ENCODE measurements around the gene NPY1R.

The NPY1R gene

GRCh38 chr4:163332526-163333406 is at the start of gene NPY1R:
TSS of gene NPY1R (minus strand) at chr4:163332596. CDS start at chr4:163326554, 6,042 bp downstream.
- Histone ChIP-seq H3K27me3 (ENCODE audit: control insufficient read depth, insufficient read depth, low read length) (peaks cover 21% of the 10 kb centered on the region), H3K4me3 (ENCODE audit: low read length) (peak within 1 kb of the TSS; percentile 89), H3K36me3 (ENCODE audit: control insufficient read depth, low read depth, low read length) (no peaks in the 10 kb centered on the region), H3K4me1 (ENCODE audit: control insufficient read depth, low read depth, low read length) (peaks cover 8% of the 10 kb centered on the region), H3K9ac (ENCODE audit: low read length) (peak within 1 kb of the TSS; percentile 64), H3K9me3 (ENCODE audit: control insufficient read depth, low read depth, low read length) (no peaks in the 10 kb centered on the region), H3K27ac (ENCODE audit: low read length) (no peak within 1 kb of the TSS)

- Histone ChIP-seq H3K27ac (ENCODE audit: low read length) (no peak overlapping the region), H3K9me3 (ENCODE audit: control insufficient read depth, low read depth, low read length) (no peaks in the 10 kb centered on the region), H3K4me3 (ENCODE audit: low read length) (no peak overlapping the region), H3K9ac (ENCODE audit: low read length) (no peak overlapping the region), H3K36me3 (ENCODE audit: control insufficient read depth, low read depth, low read length) (no peaks in the 10 kb centered on the region), H3K27me3 (ENCODE audit: control insufficient read depth, insufficient read depth, low read length) (no peaks in the 10 kb centered on the region), H3K4me1 (ENCODE audit: control insufficient read depth, low read depth, low read length) (no peaks in the 10 kb centered on the region)
Measured at GRCh38 chr4:163380703-163381102, 48.3 kb upstream of the NPY1R start.

DNA sequence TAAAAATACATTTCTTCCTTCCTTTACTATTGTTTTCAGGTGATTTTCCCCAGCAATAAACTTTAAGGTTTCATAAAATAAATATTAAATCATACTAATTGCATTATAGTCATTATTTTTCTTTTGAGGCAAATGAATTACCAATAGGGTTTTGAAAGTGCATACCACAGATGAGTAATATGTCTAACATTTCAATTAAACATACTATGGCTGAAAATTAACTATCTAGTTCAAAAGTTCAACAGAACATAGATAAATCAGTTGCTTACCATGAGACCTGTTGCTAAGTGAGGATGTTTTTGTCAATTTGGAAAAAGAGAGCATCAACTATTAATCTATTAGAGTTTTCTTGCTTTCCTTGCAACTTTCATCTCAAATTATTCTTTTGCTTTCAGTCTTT is 46.3 kb upstream of the NPY1R start:
- H3K36me3 ChIP-seq (ENCODE audit: control insufficient read depth, low read depth, low read length), result no peaks in the 10 kb centered on the region

GRCh38 chr4:163372029-163372428 is 39.6 kb upstream of the NPY1R start:
- no peaks in the 10 kb centered on the region for H3K4me1 ChIP-seq (ENCODE audit: control insufficient read depth, low read depth, low read length)
- no peak overlapping the region for H3K9ac ChIP-seq (ENCODE audit: low read length)
- H3K36me3 ChIP-seq (ENCODE audit: control insufficient read depth, low read depth, low read length), result no peaks in the 10 kb centered on the region
- H3K4me3 ChIP-seq (ENCODE audit: low read length), result no peak overlapping the region
- H3K27me3 ChIP-seq (ENCODE audit: control insufficient read depth, insufficient read depth, low read length), result no peaks in the 10 kb centered on the region
- H3K9me3 ChIP-seq (ENCODE audit: control insufficient read depth, low read depth, low read length), result no peaks in the 10 kb centered on the region
- no peak overlapping the region for H3K27ac ChIP-seq (ENCODE audit: low read length)

More for the DNA sequence above, 46.3 kb upstream of the NPY1R start:
- H3K4me3 ChIP-seq (ENCODE audit: low read length), result no peak overlapping the region
- no peaks in the 10 kb centered on the region for H3K27me3 ChIP-seq (ENCODE audit: control insufficient read depth, insufficient read depth, low read length)
- H3K9ac ChIP-seq (ENCODE audit: low read length), result no peak overlapping the region
- H3K27ac ChIP-seq (ENCODE audit: low read length), result no peak overlapping the region
- no peaks in the 10 kb centered on the region for H3K9me3 ChIP-seq (ENCODE audit: control insufficient read depth, low read depth, low read length)
- H3K4me1 ChIP-seq (ENCODE audit: control insufficient read depth, low read depth, low read length), result no peaks in the 10 kb centered on the region

GRCh38 chr4:163367651-163368050 is 35.3 kb upstream of the NPY1R start:
- no peaks in the 10 kb centered on the region for H3K36me3 ChIP-seq (ENCODE audit: control insufficient read depth, low read depth, low read length)
- H3K9me3 ChIP-seq (ENCODE audit: control insufficient read depth, low read depth, low read length), result no peaks in the 10 kb centered on the region
- H3K27me3 ChIP-seq (ENCODE audit: control insufficient read depth, insufficient read depth, low read length), result no peaks in the 10 kb centered on the region
- H3K9ac ChIP-seq (ENCODE audit: low read length), result no peak overlapping the region
- no peak overlapping the region for H3K4me3 ChIP-seq (ENCODE audit: low read length)
- no peak overlapping the region for H3K27ac ChIP-seq (ENCODE audit: low read length)
- H3K4me1 ChIP-seq (ENCODE audit: control insufficient read depth, low read depth, low read length), result no peaks in the 10 kb centered on the region

DNA sequence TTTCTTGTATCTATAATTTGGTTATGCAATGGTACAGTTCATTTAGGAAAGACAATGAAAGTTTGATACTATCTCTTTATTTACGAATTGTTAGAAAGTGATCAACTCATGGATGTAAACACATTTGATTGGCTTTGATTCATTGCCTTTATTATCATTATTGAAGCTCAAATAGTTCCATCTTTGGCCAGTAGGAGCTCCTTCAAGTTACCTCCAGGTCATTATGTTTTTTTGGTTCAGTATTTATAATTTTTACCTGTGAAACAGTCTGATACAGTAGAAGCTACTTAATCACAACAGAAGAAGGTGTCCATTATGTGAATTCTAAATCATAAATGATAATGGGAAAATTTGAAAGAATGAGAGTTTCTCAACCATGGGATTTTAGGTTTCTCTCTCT is 23.7 kb upstream of the NPY1R start:
- Histone ChIP-seq H3K4me1 (ENCODE audit: control insufficient read depth, low read depth, low read length) (no peaks in the 10 kb centered on the region), H3K27me3 (ENCODE audit: control insufficient read depth, insufficient read depth, low read length) (no peaks in the 10 kb centered on the region), H3K27ac (ENCODE audit: low read length) (no peak overlapping the region), H3K36me3 (ENCODE audit: control insufficient read depth, low read depth, low read length) (no peaks in the 10 kb centered on the region), H3K9ac (ENCODE audit: low read length) (no peak overlapping the region), H3K9me3 (ENCODE audit: control insufficient read depth, low read depth, low read length) (no peaks in the 10 kb centered on the region), H3K4me3 (ENCODE audit: low read length) (no peak overlapping the region)

DNA sequence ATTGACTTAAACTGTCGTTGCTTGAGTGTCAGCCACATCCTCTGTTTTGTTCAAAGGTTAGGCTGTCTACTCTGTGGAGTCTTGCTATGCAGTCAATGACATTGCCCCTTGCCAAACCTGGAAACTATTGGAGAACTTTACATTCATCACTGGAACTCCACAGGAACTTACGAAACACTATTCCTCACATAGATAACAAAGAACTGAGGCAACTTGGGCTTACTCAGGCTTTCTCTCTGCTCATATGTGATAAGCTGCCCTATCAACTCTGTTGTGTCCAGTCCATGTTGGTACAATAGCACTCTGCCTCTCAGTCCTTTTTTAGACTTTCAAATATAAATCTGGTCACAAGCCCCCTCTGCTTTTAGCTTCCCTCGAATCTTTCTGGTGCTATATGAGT is 20.7 kb upstream of the NPY1R start:
- no peak overlapping the region for H3K27ac ChIP-seq (ENCODE audit: low read length)

DNA sequence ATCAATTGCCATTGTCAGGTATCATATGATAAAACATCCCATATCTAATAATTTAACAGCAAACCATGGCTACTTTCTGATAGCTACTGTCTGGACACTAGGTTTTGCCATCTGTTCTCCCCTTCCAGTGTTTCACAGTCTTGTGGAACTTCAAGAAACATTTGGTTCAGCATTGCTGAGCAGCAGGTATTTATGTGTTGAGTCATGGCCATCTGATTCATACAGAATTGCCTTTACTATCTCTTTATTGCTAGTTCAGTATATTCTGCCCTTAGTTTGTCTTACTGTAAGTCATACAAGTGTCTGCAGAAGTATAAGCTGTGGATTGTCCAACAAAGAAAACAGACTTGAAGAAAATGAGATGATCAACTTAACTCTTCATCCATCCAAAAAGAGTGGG is 18.3 kb upstream of the NPY1R start:
- no peaks in the 10 kb centered on the region for H3K36me3 ChIP-seq (ENCODE audit: control insufficient read depth, low read depth, low read length)
- H3K4me3 ChIP-seq (ENCODE audit: low read length), result no peak overlapping the region
- no peak overlapping the region for H3K9ac ChIP-seq (ENCODE audit: low read length)
- H3K4me1 ChIP-seq (ENCODE audit: control insufficient read depth, low read depth, low read length), result no peaks in the 10 kb centered on the region
- no peaks in the 10 kb centered on the region for H3K9me3 ChIP-seq (ENCODE audit: control insufficient read depth, low read depth, low read length)
- H3K27ac ChIP-seq (ENCODE audit: low read length), result no peak overlapping the region
- H3K27me3 ChIP-seq (ENCODE audit: control insufficient read depth, insufficient read depth, low read length), result no peaks in the 10 kb centered on the region

More for the DNA sequence above, 20.7 kb upstream of the NPY1R start:
- no peak overlapping the region for H3K9ac ChIP-seq (ENCODE audit: low read length)
- no peaks in the 10 kb centered on the region for H3K27me3 ChIP-seq (ENCODE audit: control insufficient read depth, insufficient read depth, low read length)
- H3K4me1 ChIP-seq (ENCODE audit: control insufficient read depth, low read depth, low read length), result no peaks in the 10 kb centered on the region
- H3K36me3 ChIP-seq (ENCODE audit: control insufficient read depth, low read depth, low read length), result no peaks in the 10 kb centered on the region
- H3K9me3 ChIP-seq (ENCODE audit: control insufficient read depth, low read depth, low read length), result no peaks in the 10 kb centered on the region
- H3K4me3 ChIP-seq (ENCODE audit: low read length), result no peak overlapping the region

GRCh38 chr4:163344147-163345125 is 12.0 kb upstream of the NPY1R start:
- Histone ChIP-seq H3K27ac (ENCODE audit: low read length) (no peak overlapping the region), H3K4me1 (ENCODE audit: control insufficient read depth, low read depth, low read length) (peaks cover 3% of the 10 kb centered on the region), H3K9me3 (ENCODE audit: control insufficient read depth, low read depth, low read length) (no peaks in the 10 kb centered on the region), H3K4me3 (ENCODE audit: low read length) (peak overlapping the region; percentile 68), H3K36me3 (ENCODE audit: control insufficient read depth, low read depth, low read length) (no peaks in the 10 kb centered on the region), H3K27me3 (ENCODE audit: control insufficient read depth, insufficient read depth, low read length) (peaks cover 34% of the 10 kb centered on the region), H3K9ac (ENCODE audit: low read length) (peak overlapping the region; percentile 31)

DNA sequence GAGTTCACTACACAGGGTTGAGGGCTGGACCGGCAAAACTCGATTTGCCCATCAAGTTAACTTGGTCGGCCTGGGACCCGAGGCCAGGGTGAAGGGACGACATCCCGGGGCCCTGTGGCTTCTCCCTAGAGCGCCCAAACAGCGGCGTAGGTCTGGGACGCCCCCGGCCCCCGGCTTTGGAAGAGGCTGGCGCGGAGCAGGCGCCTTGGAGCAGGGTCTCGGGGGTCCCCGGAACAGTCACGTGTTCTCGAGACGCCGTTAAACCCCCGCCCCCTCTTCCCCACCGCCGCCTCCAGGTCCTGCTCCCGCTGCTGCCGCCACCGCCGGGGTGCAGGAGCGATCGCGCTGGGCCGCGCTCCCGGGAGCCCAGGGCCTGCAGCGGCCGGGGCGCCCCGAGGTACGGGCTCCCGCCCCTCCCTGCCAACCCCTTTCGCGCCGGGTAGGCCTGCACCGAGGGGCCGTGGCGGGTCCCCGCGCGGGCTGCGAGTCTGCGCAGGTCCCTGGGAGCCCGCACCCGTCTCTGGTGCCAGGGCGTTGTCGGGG is 11.3 kb upstream of the NPY1R start, which contains the start of gene NPY5R:
NPY5R (plus strand) TSS at position 289 of the 543 bp plus-strand sequence. CDS start 6,382 bp downstream, outside the sequence.
- Histone ChIP-seq H3K27ac (ENCODE audit: low read length) (no peak within 1 kb of the TSS), H3K9ac (ENCODE audit: low read length) (peak within 1 kb of the TSS; percentile 31), H3K4me1 (ENCODE audit: control insufficient read depth, low read depth, low read length) (peaks cover 3% of the 10 kb centered on the region), H3K27me3 (ENCODE audit: control insufficient read depth, insufficient read depth, low read length) (peaks cover 34% of the 10 kb centered on the region), H3K4me3 (ENCODE audit: low read length) (peak within 1 kb of the TSS; percentile 68), H3K36me3 (ENCODE audit: control insufficient read depth, low read depth, low read length) (no peaks in the 10 kb centered on the region), H3K9me3 (ENCODE audit: control insufficient read depth, low read depth, low read length) (no peaks in the 10 kb centered on the region)

DNA sequence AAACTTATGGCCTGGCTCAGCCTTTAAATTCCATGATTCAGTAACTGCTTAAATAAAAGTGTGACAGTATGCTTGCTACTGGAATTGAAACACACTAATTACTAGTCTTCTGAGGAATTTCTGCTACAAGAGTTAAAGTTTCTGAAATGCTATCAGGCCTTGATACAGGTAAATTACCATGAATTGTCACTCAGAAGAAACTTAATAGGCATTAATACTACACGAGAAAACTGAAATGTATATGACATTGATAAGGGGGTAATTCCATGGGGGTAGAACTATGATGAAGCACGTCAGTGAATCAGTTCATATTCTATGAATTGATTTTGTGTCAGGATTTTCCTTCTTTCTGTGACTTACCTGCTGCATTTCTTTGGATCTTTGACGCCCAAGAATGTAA is 3.0 kb upstream of the NPY1R start:
- Histone ChIP-seq H3K27ac (ENCODE audit: low read length) (no peak overlapping the region), H3K4me3 (ENCODE audit: low read length) (no peak overlapping the region), H3K4me1 (ENCODE audit: control insufficient read depth, low read depth, low read length) (peaks cover 8% of the 10 kb centered on the region), H3K36me3 (ENCODE audit: control insufficient read depth, low read depth, low read length) (no peaks in the 10 kb centered on the region), H3K9me3 (ENCODE audit: control insufficient read depth, low read depth, low read length) (no peaks in the 10 kb centered on the region), H3K27me3 (ENCODE audit: control insufficient read depth, insufficient read depth, low read length) (peaks cover 21% of the 10 kb centered on the region), H3K9ac (ENCODE audit: low read length) (no peak overlapping the region)

Measured in iPS-18a (cell line).